Kidney epithelial cell (primary cell): ENCODE measurements around the gene ANKRD60. TPM values are rescaled to one million over a fixed set of nuclear protein-coding genes. Genes with fewer than 3 reads are reported as not detected.

ENCODE experiments used
- DNase-seq: peaks from one replicate; pipeline ENCODE4 v3.0.0-alpha.2; 2010; ENCODE audit warnings: low read depth
- H3K27me3 ChIP-seq: 2 replicates; pipeline ENCODE4 v1.6.0; 2011; ENCODE audit warnings: low read length; ENCODE audit not compliant: control insufficient read depth, insufficient read depth
- H3K36me3 ChIP-seq: 2 replicates; pipeline ENCODE4 v1.5.1; 2011; ENCODE audit warnings: low read length; ENCODE audit not compliant: control insufficient read depth, insufficient read depth
- H3K4me3 ChIP-seq: 2 replicates; pipeline ENCODE4 v1.5.1; 2011; ENCODE audit warnings: low read depth, mild to moderate bottlenecking, control low read depth, low read length
- CTCF ChIP-seq: IDR thresholded peaks from 2 replicates; pipeline ENCODE4 v1.5.1; 2011; ENCODE audit warnings: mild to moderate bottlenecking, moderate library complexity, low read length, control low read depth, inconsistent platforms; ENCODE audit not compliant: insufficient read depth, poor library complexity, severe bottlenecking
- total RNA-seq: library from RNA; depleted of rRNA; stranded (reverse); fragments of >200 nt; gene quantifications from 2 replicates; pipeline ENCODE4 v1.2.3, GENCODE V29; 2015

Gene ANKRD60
- total RNA-seq, 1 donor from 2014 or later: not detected

GRCh38 chr20:58260006-58260405, 31.6 kb upstream of the ANKRD60 start:
- Histone ChIP-seq H3K36me3 (peaks cover 1% of the 10 kb centered on the region), H3K27me3 (no peaks in the 10 kb centered on the region), H3K4me3 (no peak overlapping the region)
- no peak for DNase-seq
- TF ChIP-seq CTCF: no peak

GRCh38 chr20:58256842-58257241, 28.4 kb upstream of the ANKRD60 start:
- DNase-seq: no peak
- Histone ChIP-seq H3K36me3 (peaks cover 1% of the 10 kb centered on the region), H3K4me3 (no peak overlapping the region), H3K27me3 (no peaks in the 10 kb centered on the region)
- TF ChIP-seq CTCF: no peak

- no peak for DNase-seq
- Histone ChIP-seq H3K4me3 (no peak overlapping the region), H3K27me3 (no peaks in the 10 kb centered on the region), H3K36me3 (peaks cover 1% of the 10 kb centered on the region)
- TF ChIP-seq CTCF: no peak
Measured at GRCh38 chr20:58256307-58256706, 27.9 kb upstream of the ANKRD60 start.

GRCh38 chr20:58254890-58255289, 26.4 kb upstream of the ANKRD60 start:
- Histone ChIP-seq H3K4me3 (no peak overlapping the region), H3K27me3 (no peaks in the 10 kb centered on the region), H3K36me3 (no peaks in the 10 kb centered on the region)
- no peak for DNase-seq
- TF ChIP-seq CTCF: no peak

GRCh38 chr20:58251979-58252591, 23.6 kb upstream of the ANKRD60 start:
- TF ChIP-seq CTCF: no peak
- Histone ChIP-seq H3K4me3 (no peak overlapping the region), H3K36me3 (no peaks in the 10 kb centered on the region), H3K27me3 (no peaks in the 10 kb centered on the region)
- DNase-seq: peak; percentile 71

GRCh38 chr20:58251348-58251978, 23.0 kb upstream of the ANKRD60 start:
- DNase-seq: no peak
- Histone ChIP-seq H3K36me3 (no peaks in the 10 kb centered on the region), H3K27me3 (no peaks in the 10 kb centered on the region), H3K4me3 (no peak overlapping the region)
- TF ChIP-seq CTCF: no peak
